ENCODE data around the gene TNF. TPM values are rescaled to one million over a fixed set of nuclear protein-coding genes. Genes with fewer than 3 reads are reported as not detected.

Gene TNF
- total and polyA plus RNA-seq, 2 of the 13 experiments (the other 11 are each of a cell fraction or from before 2014, with no cell fraction given): not detected

DNA sequence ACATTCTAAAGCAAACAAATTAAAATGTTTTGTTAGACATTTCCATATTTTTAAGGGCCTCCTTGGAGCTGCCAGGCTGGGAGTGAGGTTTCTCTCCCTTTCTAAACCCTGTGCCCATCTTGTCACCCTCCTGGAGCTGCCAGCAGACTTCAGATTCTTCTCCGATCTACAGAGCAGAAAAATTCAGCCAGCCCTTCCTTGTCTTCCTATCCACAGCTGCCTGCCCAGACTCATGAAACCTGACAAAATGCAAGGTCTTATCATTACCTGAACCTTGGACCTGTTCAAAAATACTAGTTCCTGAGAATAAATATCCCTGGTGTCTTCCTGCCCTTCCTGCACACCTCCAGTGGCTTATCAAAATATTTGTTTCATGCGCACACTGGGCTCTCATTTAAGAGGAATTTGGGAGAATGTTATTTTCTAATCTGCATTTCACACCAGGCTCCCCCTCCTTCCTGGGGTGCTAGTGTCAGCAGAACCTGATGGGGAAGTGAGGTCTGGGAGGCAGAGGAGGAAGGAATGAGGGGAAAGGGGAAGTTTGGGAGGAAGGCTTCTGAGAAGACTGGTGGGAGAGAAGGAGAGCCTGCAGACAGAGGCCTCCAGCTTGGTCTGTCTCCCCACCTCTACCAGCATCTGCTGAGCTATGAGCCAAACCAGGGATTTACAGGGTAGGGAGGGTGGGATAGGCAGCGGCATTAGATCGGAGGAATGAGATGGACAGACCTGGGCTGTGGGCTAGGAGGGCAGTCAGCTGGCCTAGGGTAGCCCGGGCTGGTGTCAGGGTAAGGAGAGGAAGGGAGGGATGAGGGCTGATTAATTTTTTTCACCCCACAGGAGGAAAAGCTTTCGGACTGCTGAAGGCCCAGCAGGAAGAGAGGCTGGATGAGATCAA, 39.6 kb downstream of the TNF start, which contains the start of gene AIF1 (continued):
- TF ChIP-seq, protein P1, sequence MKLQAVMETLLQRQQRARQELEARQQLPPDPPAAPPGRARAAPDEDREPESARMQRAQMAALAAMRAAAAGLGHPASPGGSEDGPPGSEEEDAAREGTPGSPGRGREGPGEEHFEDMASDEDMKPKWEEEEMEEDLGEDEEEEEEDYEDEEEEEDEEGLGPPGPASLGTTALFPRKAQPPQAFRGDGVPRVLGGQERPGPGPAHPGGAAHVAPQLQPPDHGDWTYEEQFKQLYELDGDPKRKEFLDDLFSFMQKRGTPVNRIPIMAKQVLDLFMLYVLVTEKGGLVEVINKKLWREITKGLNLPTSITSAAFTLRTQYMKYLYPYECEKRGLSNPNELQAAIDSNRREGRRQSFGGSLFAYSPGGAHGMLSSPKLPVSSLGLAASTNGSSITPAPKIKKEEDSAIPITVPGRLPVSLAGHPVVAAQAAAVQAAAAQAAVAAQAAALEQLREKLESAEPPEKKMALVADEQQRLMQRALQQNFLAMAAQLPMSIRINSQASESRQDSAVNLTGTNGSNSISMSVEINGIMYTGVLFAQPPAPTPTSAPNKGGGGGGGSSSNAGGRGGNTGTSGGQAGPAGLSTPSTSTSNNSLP (IDR thresholded peaks at IDR 0.05; ENCODE audit: low read depth, low read length): 0 out of 2 replicates have a peak, but pooled peaks have one; percentile 28
- TF ChIP-seq CREM (IDR thresholded peaks at IDR 0.05): peak; percentile 39
- no peak for TF ChIP-seq CREM (CRISPR knock-in tag; IDR thresholded peaks at IDR 0.05)
- TF ChIP-seq ZNF317 (CRISPR knock-in tag; IDR thresholded peaks at IDR 0.05): 0 out of 2 replicates have a peak, but pooled peaks have one; percentile 32
- peak in 1 of 2 experiments; percentile 12; a peak in 1 of 4 replicates for TF ChIP-seq EP300 (IDR thresholded peaks at IDR 0.05; ENCODE audit: low read depth in 2 of 2, low read length in 2 of 2)
- no peak for TF ChIP-seq EP300 (CRISPR knock-in tag; IDR thresholded peaks at IDR 0.05; ENCODE audit: borderline replicate concordance)
- 0 out of 2 replicates have a peak, but pooled peaks have one; percentile 32 for TF ChIP-seq ZNF256 (CRISPR knock-in tag; conservative IDR thresholded peaks at IDR 0.05)
- 0 out of 2 replicates have a peak, but pooled peaks have one; percentile 19 for TF ChIP-seq HOXA3 (CRISPR knock-in tag; IDR thresholded peaks at IDR 0.05)
- TF ChIP-seq ZNF766 (CRISPR knock-in tag; IDR thresholded peaks at IDR 0.05; ENCODE audit: borderline replicate concordance): 0 out of 2 replicates have a peak, but pooled peaks have one; percentile 75
- TF ChIP-seq TARDBP (CRISPR knock-in tag; IDR thresholded peaks at IDR 0.05): no peak
- TF ChIP-seq ASH2L (IDR thresholded peaks at IDR 0.05; ENCODE audit: insufficient read length, low read depth, low read length): peak; percentile 34
- TF ChIP-seq, protein P2, sequence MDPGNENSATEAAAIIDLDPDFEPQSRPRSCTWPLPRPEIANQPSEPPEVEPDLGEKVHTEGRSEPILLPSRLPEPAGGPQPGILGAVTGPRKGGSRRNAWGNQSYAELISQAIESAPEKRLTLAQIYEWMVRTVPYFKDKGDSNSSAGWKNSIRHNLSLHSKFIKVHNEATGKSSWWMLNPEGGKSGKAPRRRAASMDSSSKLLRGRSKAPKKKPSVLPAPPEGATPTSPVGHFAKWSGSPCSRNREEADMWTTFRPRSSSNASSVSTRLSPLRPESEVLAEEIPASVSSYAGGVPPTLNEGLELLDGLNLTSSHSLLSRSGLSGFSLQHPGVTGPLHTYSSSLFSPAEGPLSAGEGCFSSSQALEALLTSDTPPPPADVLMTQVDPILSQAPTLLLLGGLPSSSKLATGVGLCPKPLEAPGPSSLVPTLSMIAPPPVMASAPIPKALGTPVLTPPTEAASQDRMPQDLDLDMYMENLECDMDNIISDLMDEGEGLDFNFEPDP (CRISPR knock-in tag; conservative IDR thresholded peaks at IDR 0.05): 0 out of 2 replicates have a peak, but pooled peaks have one; percentile 34
- TF ChIP-seq, protein P3, sequence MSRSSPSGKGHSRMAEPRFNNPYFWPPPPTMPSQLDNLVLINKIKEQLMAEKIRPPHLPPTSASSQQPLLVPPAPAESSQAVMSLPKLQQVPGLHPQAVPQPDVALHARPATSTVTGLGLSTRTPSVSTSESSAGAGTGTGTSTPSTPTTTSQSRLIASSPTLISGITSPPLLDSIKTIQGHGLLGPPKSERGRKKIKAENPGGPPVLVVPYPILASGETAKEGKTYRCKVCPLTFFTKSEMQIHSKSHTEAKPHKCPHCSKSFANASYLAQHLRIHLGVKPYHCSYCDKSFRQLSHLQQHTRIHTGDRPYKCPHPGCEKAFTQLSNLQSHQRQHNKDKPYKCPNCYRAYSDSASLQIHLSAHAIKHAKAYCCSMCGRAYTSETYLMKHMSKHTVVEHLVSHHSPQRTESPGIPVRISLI (CRISPR knock-in tag; IDR thresholded peaks at IDR 0.05; ENCODE audit: borderline replicate concordance): no peak
- TF ChIP-seq GATAD2A (CRISPR knock-in tag; IDR thresholded peaks at IDR 0.05): peak; percentile 54; the same call in 1 of the 2 replicates
- TF ChIP-seq, protein P4, sequence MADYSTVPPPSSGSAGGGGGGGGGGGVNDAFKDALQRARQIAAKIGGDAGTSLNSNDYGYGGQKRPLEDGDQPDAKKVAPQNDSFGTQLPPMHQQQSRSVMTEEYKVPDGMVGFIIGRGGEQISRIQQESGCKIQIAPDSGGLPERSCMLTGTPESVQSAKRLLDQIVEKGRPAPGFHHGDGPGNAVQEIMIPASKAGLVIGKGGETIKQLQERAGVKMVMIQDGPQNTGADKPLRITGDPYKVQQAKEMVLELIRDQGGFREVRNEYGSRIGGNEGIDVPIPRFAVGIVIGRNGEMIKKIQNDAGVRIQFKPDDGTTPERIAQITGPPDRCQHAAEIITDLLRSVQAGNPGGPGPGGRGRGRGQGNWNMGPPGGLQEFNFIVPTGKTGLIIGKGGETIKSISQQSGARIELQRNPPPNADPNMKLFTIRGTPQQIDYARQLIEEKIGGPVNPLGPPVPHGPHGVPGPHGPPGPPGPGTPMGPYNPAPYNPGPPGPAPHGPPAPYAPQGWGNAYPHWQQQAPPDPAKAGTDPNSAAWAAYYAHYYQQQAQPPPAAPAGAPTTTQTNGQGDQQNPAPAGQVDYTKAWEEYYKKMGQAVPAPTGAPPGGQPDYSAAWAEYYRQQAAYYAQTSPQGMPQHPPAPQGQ (CRISPR knock-in tag; IDR thresholded peaks at IDR 0.05; ENCODE audit: borderline replicate concordance): no peak
- TF ChIP-seq RELA (CRISPR knock-in tag; IDR thresholded peaks at IDR 0.05): 0 out of 2 replicates have a peak, but pooled peaks have one; percentile 3
- TF ChIP-seq RFXAP (CRISPR knock-in tag; IDR thresholded peaks at IDR 0.05; ENCODE audit: borderline replicate concordance): 0 out of 2 replicates have a peak, but pooled peaks have one; percentile 43
- TF ChIP-seq ETV5 (CRISPR knock-in tag; IDR thresholded peaks at IDR 0.05; ENCODE audit: borderline replicate concordance): peak; percentile 21; the same call in 1 of the 2 replicates
- no peak for TF ChIP-seq PHF20 (CRISPR knock-in tag; IDR thresholded peaks at IDR 0.05)
- TF ChIP-seq, protein P5, sequence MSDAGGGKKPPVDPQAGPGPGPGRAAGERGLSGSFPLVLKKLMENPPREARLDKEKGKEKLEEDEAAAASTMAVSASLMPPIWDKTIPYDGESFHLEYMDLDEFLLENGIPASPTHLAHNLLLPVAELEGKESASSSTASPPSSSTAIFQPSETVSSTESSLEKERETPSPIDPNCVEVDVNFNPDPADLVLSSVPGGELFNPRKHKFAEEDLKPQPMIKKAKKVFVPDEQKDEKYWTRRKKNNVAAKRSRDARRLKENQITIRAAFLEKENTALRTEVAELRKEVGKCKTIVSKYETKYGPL (CRISPR knock-in tag; IDR thresholded peaks at IDR 0.05): no peak
- TF ChIP-seq HNF4A (CRISPR knock-in tag; IDR thresholded peaks at IDR 0.05): peak; percentile 83
